A172 (cell line): ENCODE results near the gene DNAJB13. TPM values are rescaled to one million over a fixed set of nuclear protein-coding genes. Genes with fewer than 3 reads are reported as not detected.

Experiments
- DNase-seq: peaks from one replicate; pipeline ENCODE4 v3.0.0-alpha.2; 2015; ENCODE audit warnings: low spot score
- total RNA-seq: library from RNA; depleted of rRNA; stranded (reverse); fragments of >200 nt; shearing (Covaris generic); gene quantifications from 2 replicates; pipeline ENCODE4 v1.2.3, GENCODE V29; 2014

The DNAJB13 gene
- total RNA-seq, 1 experiment from 2014 or later = not detected

GRCh38 chr11:74000307-74001133 is 49.7 kb downstream of the DNAJB13 start:
- DNase-seq = no peak

GRCh38 chr11:74001822-74002286 is 51.0 kb downstream of the DNAJB13 start:
- DNase-seq = no peak

GRCh38 chr11:74002832-74003231 is 52.0 kb downstream of the DNAJB13 start:
- no peak for DNase-seq

- no peak for DNase-seq
Observed at GRCh38 chr11:74004046-74004695, 53.3 kb downstream of the DNAJB13 start.

GRCh38 chr11:74004759-74005615 is 54.2 kb downstream of the DNAJB13 start:
- no peak for DNase-seq

- no peak for DNase-seq
Observed at GRCh38 chr11:74005721-74006517, 55.1 kb downstream of the DNAJB13 start.

- no peak for DNase-seq
Observed at GRCh38 chr11:74006743-74007304, 56.0 kb downstream of the DNAJB13 start.

GRCh38 chr11:74007691-74008372 is 57.0 kb downstream of the DNAJB13 start:
- no peak for DNase-seq

GRCh38 chr11:74008373-74009229 is 57.8 kb downstream of the DNAJB13 start, which contains the start of gene UCP3:
UCP3 (minus strand) TSS chr11:74009085; CDS start chr11:74007042, 2,043 bp downstream.
- DNase-seq = no peak

- DNase-seq = no peak
Observed at GRCh38 chr11:74009230-74009547, 58.4 kb downstream of the DNAJB13 start.

GRCh38 chr11:74009675-74010305 is 59.0 kb downstream of the DNAJB13 start:
- DNase-seq = no peak

GRCh38 chr11:74010306-74011300 is 59.8 kb downstream of the DNAJB13 start:
- DNase-seq = no peak

GRCh38 chr11:74011360-74012073 is 60.7 kb downstream of the DNAJB13 start:
- no peak for DNase-seq

GRCh38 chr11:74012074-74012809 is 61.4 kb downstream of the DNAJB13 start:
- DNase-seq = no peak

- no peak for DNase-seq
Observed at GRCh38 chr11:74013141-74013540, 62.3 kb downstream of the DNAJB13 start.

GRCh38 chr11:74014880-74015279 is 64.1 kb downstream of the DNAJB13 start:
- DNase-seq = no peak
